Ammon's horn (tissue), 1 donor: ENCODE data around the gene LRRC25.

ENCODE experiments used
- DNase-seq: peaks from one replicate; pipeline ENCODE4 v3.0.0-alpha.2; 2016; ENCODE audit warnings: low spot score

Gene LRRC25

GRCh38 chr19:18397242-18398202 is at the start of gene LRRC25:
Gene LRRC25 (minus strand): TSS chr19:18397622. CDS start chr19:18396963, 659 bp downstream.
- DNase-seq, result peak; percentile 71

GRCh38 chr19:18446811-18447359 is 49.5 kb upstream of the LRRC25 start:
- no peak for DNase-seq

- DNase-seq, result no peak
Observed at GRCh38 chr19:18446145-18446810, 48.9 kb upstream of the LRRC25 start.

- DNase-seq, result no peak
Observed at GRCh38 chr19:18445262-18445948, 48.0 kb upstream of the LRRC25 start.

GRCh38 chr19:18444513-18444912 is 47.1 kb upstream of the LRRC25 start:
- DNase-seq, result no peak

- no peak for DNase-seq
Observed at GRCh38 chr19:18443831-18444230, 46.4 kb upstream of the LRRC25 start.

- DNase-seq, result no peak
Observed at GRCh38 chr19:18443406-18443805, 46.0 kb upstream of the LRRC25 start.

GRCh38 chr19:18442941-18443340 is 45.5 kb upstream of the LRRC25 start:
- no peak for DNase-seq

- DNase-seq, result no peak
Observed at GRCh38 chr19:18441804-18442788, 44.7 kb upstream of the LRRC25 start.

- no peak for DNase-seq
Observed at GRCh38 chr19:18440936-18441803, 43.7 kb upstream of the LRRC25 start.

- no peak for DNase-seq
Observed at GRCh38 chr19:18440415-18440877, 43.0 kb upstream of the LRRC25 start.

- DNase-seq, result no peak
Observed at GRCh38 chr19:18439910-18440237, 42.5 kb upstream of the LRRC25 start.

- no peak for DNase-seq
Observed at GRCh38 chr19:18439025-18439909, 41.8 kb upstream of the LRRC25 start.

- DNase-seq, result no peak
Observed at GRCh38 chr19:18438331-18439024, 41.1 kb upstream of the LRRC25 start.

- DNase-seq, result no peak
Observed at GRCh38 chr19:18437491-18438330, 40.3 kb upstream of the LRRC25 start, which contains the start of gene ISYNA1. Gene ISYNA1 (minus strand): TSS chr19:18438133. CDS start chr19:18437979, 154 bp downstream.

GRCh38 chr19:18436671-18437490 is 39.5 kb upstream of the LRRC25 start:
- DNase-seq, result peak; percentile 63
